HEK293T (cell line): ENCODE measurements around the gene CDH18.

Experiments used
- BHLHE40 ChIP-seq: fragments of 450-650 bp; IDR thresholded peaks from 2 replicates; pipeline ENCODE4 v1.6.1; 2016; ENCODE audit warnings: mild to moderate bottlenecking, moderate library complexity, borderline replicate concordance
- CTBP1 ChIP-seq: fragments of 450-650 bp; IDR thresholded peaks from 2 replicates; pipeline ENCODE4 v1.6.1; 2016; ENCODE audit warnings: borderline replicate concordance
- ELF4 ChIP-seq: fragments of 450-650 bp; IDR thresholded peaks from 2 replicates; pipeline ENCODE4 v1.6.1; 2017; ENCODE audit warnings: antibody characterized with exemption
- FOXA1 ChIP-seq: fragments of 450-650 bp; IDR thresholded peaks from 2 replicates; pipeline ENCODE4 v1.6.1; 2016; ENCODE audit warnings: mild to moderate bottlenecking
- LEF1 ChIP-seq: fragments of 450-650 bp; IDR thresholded peaks from 2 replicates; pipeline ENCODE4 v1.6.1; 2017; ENCODE audit warnings: mild to moderate bottlenecking, borderline replicate concordance
- NFRKB ChIP-seq: fragments of 450-650 bp; IDR thresholded peaks from 2 replicates; pipeline ENCODE4 v1.6.1; 2016; ENCODE audit warnings: mild to moderate bottlenecking, moderate library complexity
- PKNOX1 ChIP-seq: fragments of 450-650 bp; IDR thresholded peaks from 2 replicates; pipeline ENCODE4 v1.6.1; 2016
- SP1 ChIP-seq: fragments of 450-650 bp; IDR thresholded peaks from 2 replicates; pipeline ENCODE4 v1.6.1; 2017

- TF ChIP-seq NFRKB (no peak), ELF4 (no peak), PKNOX1 (no peak), FOXA1 (no peak), BHLHE40 (no peak), CTBP1 (no peak), LEF1 (no peak), SP1 (no peak)
These were observed 85.6 kb downstream of the CDH18 start for GRCh38 chr5:19902316-19902934.
